ENCODE measurements around the gene NPM1.

DNA sequence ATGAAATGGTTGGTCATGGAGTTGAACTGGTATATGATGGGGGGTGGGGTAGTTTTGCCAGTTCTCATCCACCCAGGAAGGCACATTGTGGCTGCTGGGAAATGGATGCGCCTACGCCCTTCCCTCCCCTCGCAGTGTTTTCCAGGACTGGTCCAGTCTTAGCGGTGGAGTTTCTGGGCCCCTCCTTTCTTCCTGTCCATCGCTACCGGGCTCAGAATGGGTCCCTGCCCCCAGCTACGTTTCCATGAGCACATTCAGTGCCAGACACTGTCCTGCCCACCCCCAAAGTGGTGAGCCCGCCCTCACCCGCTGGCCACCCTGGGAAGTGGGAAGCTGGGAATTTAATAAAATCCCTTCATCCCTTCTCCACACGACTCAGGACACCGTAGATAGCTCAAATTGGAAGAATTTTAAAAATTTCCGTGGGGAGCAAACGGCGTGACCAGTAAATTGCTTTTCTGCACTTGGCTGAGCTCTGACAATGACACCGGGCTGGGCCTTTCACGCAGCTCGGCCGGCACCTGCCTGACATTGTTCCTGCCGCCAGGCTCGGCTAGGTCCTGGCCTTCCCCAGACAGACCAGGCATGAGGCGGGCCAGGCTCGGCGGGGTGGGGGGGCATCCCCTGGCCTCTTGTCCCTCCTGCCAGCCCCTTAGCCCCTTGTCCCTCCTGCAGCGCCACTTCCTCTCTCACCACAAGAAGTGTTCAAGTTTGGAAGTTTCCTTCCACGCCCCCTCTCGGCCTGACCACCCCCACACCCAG, 35.4 kb downstream of the NPM1 start:
- TF ChIP-seq POLR2A (IDR thresholded peaks at IDR 0.05) (no peak), POLR2AphosphoS5 (IDR thresholded peaks at IDR 0.05) (no peak), EP300 (IDR thresholded peaks at IDR 0.05) (no peak)
- TF ChIP-seq, protein P1, sequence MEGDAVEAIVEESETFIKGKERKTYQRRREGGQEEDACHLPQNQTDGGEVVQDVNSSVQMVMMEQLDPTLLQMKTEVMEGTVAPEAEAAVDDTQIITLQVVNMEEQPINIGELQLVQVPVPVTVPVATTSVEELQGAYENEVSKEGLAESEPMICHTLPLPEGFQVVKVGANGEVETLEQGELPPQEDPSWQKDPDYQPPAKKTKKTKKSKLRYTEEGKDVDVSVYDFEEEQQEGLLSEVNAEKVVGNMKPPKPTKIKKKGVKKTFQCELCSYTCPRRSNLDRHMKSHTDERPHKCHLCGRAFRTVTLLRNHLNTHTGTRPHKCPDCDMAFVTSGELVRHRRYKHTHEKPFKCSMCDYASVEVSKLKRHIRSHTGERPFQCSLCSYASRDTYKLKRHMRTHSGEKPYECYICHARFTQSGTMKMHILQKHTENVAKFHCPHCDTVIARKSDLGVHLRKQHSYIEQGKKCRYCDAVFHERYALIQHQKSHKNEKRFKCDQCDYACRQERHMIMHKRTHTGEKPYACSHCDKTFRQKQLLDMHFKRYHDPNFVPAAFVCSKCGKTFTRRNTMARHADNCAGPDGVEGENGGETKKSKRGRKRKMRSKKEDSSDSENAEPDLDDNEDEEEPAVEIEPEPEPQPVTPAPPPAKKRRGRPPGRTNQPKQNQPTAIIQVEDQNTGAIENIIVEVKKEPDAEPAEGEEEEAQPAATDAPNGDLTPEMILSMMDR (IDR thresholded peaks at IDR 0.05): no peak
